ENCODE results near the gene RNF141. TPM values are rescaled to one million over a fixed set of nuclear protein-coding genes. Genes with fewer than 3 reads are reported as not detected.

Gene RNF141
- polyA plus RNA-seq, 1 donor from 2014 or later: 79.2 TPM

DNA sequence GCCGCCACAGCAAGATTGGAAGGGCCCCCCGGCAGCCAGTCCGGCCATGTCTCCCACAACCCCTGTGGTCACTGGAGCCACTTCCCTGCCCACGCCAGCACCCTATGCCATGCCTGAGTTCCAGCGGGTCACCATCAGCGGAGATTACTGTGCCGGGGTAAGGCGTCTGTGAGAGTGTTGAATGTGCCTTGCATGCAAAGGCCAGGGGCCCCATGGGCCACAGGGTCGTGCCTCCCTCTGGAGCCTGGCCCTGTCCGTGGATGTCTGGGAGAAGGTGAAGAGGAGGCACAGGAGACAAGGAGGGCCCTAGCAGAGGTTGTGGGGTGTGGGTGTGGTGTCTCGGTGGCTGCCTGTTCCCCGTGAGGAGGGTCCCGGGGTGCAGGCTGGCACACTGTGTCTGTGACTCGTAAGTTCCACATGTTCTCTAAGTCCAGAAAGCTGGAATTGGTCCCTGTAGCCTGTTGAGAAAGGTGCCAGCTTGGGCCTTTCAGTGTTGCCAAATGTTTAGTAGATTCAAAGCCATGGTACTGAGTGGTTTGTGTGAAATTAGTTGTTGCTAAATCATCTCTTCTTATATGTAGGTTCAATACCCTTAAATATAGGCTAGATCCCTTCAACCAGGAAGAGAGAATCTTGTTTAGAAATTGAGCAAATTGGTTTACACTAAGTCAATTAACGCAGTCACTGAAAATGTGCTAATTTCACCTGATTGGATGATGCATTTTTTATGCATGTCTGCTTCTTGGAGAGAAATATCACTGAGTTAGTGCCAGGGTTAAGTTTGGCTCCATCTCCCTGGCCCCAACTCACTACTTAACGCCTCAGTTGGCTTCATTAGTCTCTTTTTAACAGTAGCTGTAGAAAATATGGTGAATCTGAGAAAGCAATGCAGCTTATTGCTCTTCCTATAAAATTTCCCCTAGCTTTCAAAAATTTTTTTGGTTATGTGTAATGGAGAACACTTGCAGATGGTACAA is 62.1 kb downstream of the RNF141 start:
- no peak overlapping the region for H2AFZ ChIP-seq (ENCODE audit: low read depth, low read length)
- H3K9me2 ChIP-seq (ENCODE audit: insufficient read depth, low read length): no peaks in the 10 kb centered on the region
- H3K27ac ChIP-seq (ENCODE audit: low read length): no peak overlapping the region
- no peaks in the 10 kb centered on the region for H3F3A ChIP-seq (ENCODE audit: insufficient read depth, low read length, poor library complexity, severe bottlenecking)
- no peak for TF ChIP-seq EZH2 (IDR thresholded peaks at IDR 0.05; ENCODE audit: borderline replicate concordance, insufficient read depth, low read length, poor library complexity, severe bottlenecking)
- TF ChIP-seq RAD21 (conservative IDR thresholded peaks at IDR 0.05): no peak
- H3K9me3 ChIP-seq (ENCODE audit: low read length): no peaks in the 10 kb centered on the region
- H3K27me3 ChIP-seq (ENCODE audit: insufficient read depth, low read depth, low read length): no peaks in the 10 kb centered on the region
- no peak overlapping the region for H3K9ac ChIP-seq (ENCODE audit: low read length)
- no peak overlapping the region for H3K4me3 ChIP-seq (ENCODE audit: low read length)
- no peaks in the 10 kb centered on the region for H3K36me3 ChIP-seq (ENCODE audit: insufficient read depth, low read length)
- no peak overlapping the region for H3K4me2 ChIP-seq (ENCODE audit: low read length)
- no peaks in the 10 kb centered on the region for H3K79me2 ChIP-seq (replicated peaks; ENCODE audit: insufficient read depth, low read length)
- no peaks in the 10 kb centered on the region for H4K20me1 ChIP-seq (ENCODE audit: insufficient read depth)

DNA sequence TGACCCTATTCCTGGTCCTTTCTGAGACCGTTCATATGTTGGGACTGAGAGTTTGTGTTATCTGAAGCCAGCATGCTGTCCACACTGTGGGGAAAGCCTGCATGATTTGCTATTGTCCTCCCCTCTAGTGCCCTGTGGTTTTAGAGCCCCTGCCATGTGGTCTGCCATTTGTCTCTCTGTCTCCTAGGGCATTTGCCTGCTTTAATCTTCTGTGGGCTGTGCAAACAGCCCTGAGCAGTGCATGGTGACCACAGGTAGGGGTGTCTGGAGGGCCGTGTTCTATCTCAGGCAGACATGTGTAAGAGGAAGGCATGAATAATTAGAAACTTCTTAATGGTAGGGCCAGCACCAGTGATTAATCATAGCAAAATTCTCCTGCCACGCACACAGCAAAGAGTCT is 62.9 kb downstream of the RNF141 start:
- no peaks in the 10 kb centered on the region for H3K9me2 ChIP-seq (ENCODE audit: insufficient read depth, low read length)
- H3F3A ChIP-seq (ENCODE audit: insufficient read depth, low read length, poor library complexity, severe bottlenecking): no peaks in the 10 kb centered on the region
- H3K4me2 ChIP-seq (ENCODE audit: low read length): no peak overlapping the region
- H3K9me3 ChIP-seq (ENCODE audit: low read length): no peaks in the 10 kb centered on the region
- no peak for TF ChIP-seq EZH2 (IDR thresholded peaks at IDR 0.05; ENCODE audit: borderline replicate concordance, insufficient read depth, low read length, poor library complexity, severe bottlenecking)
- no peak for TF ChIP-seq MXI1 (conservative IDR thresholded peaks at IDR 0.05; ENCODE audit: poor library complexity, severe bottlenecking)
- TF ChIP-seq, protein P1, sequence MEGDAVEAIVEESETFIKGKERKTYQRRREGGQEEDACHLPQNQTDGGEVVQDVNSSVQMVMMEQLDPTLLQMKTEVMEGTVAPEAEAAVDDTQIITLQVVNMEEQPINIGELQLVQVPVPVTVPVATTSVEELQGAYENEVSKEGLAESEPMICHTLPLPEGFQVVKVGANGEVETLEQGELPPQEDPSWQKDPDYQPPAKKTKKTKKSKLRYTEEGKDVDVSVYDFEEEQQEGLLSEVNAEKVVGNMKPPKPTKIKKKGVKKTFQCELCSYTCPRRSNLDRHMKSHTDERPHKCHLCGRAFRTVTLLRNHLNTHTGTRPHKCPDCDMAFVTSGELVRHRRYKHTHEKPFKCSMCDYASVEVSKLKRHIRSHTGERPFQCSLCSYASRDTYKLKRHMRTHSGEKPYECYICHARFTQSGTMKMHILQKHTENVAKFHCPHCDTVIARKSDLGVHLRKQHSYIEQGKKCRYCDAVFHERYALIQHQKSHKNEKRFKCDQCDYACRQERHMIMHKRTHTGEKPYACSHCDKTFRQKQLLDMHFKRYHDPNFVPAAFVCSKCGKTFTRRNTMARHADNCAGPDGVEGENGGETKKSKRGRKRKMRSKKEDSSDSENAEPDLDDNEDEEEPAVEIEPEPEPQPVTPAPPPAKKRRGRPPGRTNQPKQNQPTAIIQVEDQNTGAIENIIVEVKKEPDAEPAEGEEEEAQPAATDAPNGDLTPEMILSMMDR (IDR thresholded peaks at IDR 0.05; ENCODE audit: poor library complexity, severe bottlenecking): no peak
- TF ChIP-seq, protein P2, sequence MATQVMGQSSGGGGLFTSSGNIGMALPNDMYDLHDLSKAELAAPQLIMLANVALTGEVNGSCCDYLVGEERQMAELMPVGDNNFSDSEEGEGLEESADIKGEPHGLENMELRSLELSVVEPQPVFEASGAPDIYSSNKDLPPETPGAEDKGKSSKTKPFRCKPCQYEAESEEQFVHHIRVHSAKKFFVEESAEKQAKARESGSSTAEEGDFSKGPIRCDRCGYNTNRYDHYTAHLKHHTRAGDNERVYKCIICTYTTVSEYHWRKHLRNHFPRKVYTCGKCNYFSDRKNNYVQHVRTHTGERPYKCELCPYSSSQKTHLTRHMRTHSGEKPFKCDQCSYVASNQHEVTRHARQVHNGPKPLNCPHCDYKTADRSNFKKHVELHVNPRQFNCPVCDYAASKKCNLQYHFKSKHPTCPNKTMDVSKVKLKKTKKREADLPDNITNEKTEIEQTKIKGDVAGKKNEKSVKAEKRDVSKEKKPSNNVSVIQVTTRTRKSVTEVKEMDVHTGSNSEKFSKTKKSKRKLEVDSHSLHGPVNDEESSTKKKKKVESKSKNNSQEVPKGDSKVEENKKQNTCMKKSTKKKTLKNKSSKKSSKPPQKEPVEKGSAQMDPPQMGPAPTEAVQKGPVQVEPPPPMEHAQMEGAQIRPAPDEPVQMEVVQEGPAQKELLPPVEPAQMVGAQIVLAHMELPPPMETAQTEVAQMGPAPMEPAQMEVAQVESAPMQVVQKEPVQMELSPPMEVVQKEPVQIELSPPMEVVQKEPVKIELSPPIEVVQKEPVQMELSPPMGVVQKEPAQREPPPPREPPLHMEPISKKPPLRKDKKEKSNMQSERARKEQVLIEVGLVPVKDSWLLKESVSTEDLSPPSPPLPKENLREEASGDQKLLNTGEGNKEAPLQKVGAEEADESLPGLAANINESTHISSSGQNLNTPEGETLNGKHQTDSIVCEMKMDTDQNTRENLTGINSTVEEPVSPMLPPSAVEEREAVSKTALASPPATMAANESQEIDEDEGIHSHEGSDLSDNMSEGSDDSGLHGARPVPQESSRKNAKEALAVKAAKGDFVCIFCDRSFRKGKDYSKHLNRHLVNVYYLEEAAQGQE (IDR thresholded peaks at IDR 0.05; ENCODE audit: borderline replicate concordance): no peak
- TF ChIP-seq TAF1 (IDR thresholded peaks at IDR 0.05; ENCODE audit: low read depth): no peak
- no peak for TF ChIP-seq RAD21 (conservative IDR thresholded peaks at IDR 0.05)
- TF ChIP-seq SMC3 (conservative IDR thresholded peaks at IDR 0.05; ENCODE audit: poor library complexity): no peak
- TF ChIP-seq EP300 (conservative IDR thresholded peaks at IDR 0.05; ENCODE audit: poor library complexity, severe bottlenecking): no peak
- TF ChIP-seq POLR2AphosphoS5 (IDR thresholded peaks at IDR 0.05): no peak
- H3K79me2 ChIP-seq (replicated peaks; ENCODE audit: insufficient read depth, low read length): no peaks in the 10 kb centered on the region
- H3K4me3 ChIP-seq (ENCODE audit: low read length): no peak overlapping the region
- no peaks in the 10 kb centered on the region for H4K20me1 ChIP-seq (ENCODE audit: insufficient read depth)
- H3K9ac ChIP-seq (ENCODE audit: low read length): no peak overlapping the region
- H3K27me3 ChIP-seq (ENCODE audit: insufficient read depth, low read depth, low read length): no peaks in the 10 kb centered on the region
- H2AFZ ChIP-seq (ENCODE audit: low read depth, low read length): no peak overlapping the region
- H3K27ac ChIP-seq (ENCODE audit: low read length): no peak overlapping the region
- H3K36me3 ChIP-seq (ENCODE audit: insufficient read depth, low read length): no peaks in the 10 kb centered on the region

All from neural cell (in vitro differentiated cells).